ENCODE results near the gene HBE1. TPM values are rescaled to one million over a fixed set of nuclear protein-coding genes. Genes with fewer than 3 reads are reported as not detected.
"Not testable (repeated sequence)": the region's sequence is repeated elsewhere in the genome, so short reads cannot be mapped to it uniquely, and the experiment has no call there.

HBE1 gene
- total and polyA plus RNA-seq, 4 experiments from 2014 or later = not detected

DNA sequence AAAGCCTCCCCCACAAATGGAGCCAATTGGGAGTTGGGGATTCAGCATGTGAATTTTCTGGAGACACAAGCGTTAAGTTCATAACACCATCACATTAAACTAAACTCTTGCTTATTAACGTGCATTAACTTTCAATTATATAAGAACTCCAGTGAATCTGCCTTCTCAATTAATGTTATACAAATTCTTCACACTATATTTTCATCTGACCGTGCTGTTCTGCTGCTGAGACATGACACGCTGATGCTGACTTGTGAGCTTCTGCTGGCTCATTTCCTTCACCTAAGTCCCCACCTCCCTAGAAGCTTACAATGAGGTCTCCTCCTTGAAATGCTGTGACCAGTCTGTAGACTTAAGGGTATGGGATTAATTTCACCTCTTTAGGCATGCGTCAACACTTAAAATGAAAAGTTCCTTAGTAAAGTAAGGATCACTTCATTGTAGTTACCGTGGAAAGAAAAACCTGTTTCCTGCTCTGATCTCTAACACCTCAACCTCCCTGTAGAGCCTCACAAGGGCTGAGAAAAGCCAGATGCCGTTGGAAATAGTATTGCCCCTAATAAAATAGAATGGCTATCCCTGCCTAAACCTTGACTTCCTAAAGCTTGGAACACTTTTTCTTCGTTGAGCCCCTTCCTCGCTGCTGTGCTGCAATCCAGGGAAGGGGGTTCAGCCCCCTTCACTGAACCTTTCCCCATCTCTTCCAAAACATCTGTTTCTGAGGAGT, 17.4 kb downstream of the HBE1 start:
- H3K36me3 ChIP-seq (ENCODE audit: insufficient read depth, low read length) = no peaks in the 10 kb centered on the region
- intact Hi-C loops (cut with micrococcal nuclease) = no loop called here
- no peaks in the 10 kb centered on the region for H3K4me1 ChIP-seq (ENCODE audit: insufficient read depth, low read length)
- DNase-seq = no peak
- no peaks in the 10 kb centered on the region for H3K9me3 ChIP-seq (ENCODE audit: control insufficient read depth in 1 of 2, low read length in 2 of 2)
- ChIA-PET POLR2A (ENCODE audit: partially characterized antibody) (no interaction called here), CTCF (ENCODE audit: partially characterized antibody) (no interaction called here)
- Mint-ChIP-seq H3K9me3 (peaks cover 0 to 2% (median 0%) of the 10 kb centered on the region in 8 donors), H3K4me3 (no peak overlapping the region), H3K27me3 (peaks cover 0 to 4% of the 10 kb centered on the region in 2 donors), H3K36me3 (no peaks in the 10 kb centered on the region), H3K27ac (peak overlapping the region in 1 of 7 donors; percentile 26), H3K4me1 (no peaks in the 10 kb centered on the region)
- no peak overlapping the region for H3K27ac ChIP-seq (ENCODE audit: low read depth, low read length)
- H3K27me3 ChIP-seq (ENCODE audit: insufficient read depth, low read length) = no peaks in the 10 kb centered on the region
- no peak overlapping the region for H3K4me3 ChIP-seq (ENCODE audit: low read length in 2 of 2)

DNA sequence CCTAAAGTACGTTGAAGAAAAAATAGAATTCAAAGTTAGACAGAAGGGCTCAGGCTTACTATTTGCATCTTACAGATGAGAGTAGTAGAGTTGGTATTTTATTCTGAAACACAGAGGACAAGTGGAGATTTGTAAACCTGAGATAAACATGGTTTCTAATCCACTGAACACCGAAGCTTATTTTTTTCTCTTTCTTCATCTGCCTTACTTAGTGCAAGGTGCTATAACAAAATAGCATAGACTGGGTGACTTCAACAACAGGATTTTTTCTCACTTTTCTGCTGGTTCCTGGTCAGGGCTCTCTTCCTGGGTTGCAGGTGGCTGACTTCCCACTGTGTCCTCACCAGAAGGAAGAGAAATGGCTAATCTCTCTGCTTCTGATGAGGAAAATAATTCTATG, 18.0 kb downstream of the HBE1 start:
- Mint-ChIP-seq H3K36me3 (no peaks in the 10 kb centered on the region), H3K4me1 (no peaks in the 10 kb centered on the region), H3K27me3 (peaks cover 0 to 4% of the 10 kb centered on the region in 2 donors), H3K27ac (no peak overlapping the region), H3K4me3 (no peak overlapping the region), H3K9me3 (peaks cover 0 to 2% (median 0%) of the 10 kb centered on the region in 8 donors)
- CTCF ChIA-PET (ENCODE audit: partially characterized antibody) = no interaction called here
- Histone ChIP-seq H3K4me1 (ENCODE audit: insufficient read depth, low read length) (no peaks in the 10 kb centered on the region), H3K4me3 (ENCODE audit: low read length in 2 of 2) (no peak overlapping the region), H3K27ac (ENCODE audit: low read depth, low read length) (no peak overlapping the region), H3K27me3 (ENCODE audit: insufficient read depth, low read length) (no peaks in the 10 kb centered on the region), H3K36me3 (ENCODE audit: insufficient read depth, low read length) (no peaks in the 10 kb centered on the region), H3K9me3 (ENCODE audit: control insufficient read depth in 1 of 2, low read length in 2 of 2) (no peaks in the 10 kb centered on the region)
- POLR2A ChIA-PET (ENCODE audit: partially characterized antibody) = no interaction called here
- intact Hi-C loops (cut with micrococcal nuclease) = no loop called here
- DNase-seq = no peak

DNA sequence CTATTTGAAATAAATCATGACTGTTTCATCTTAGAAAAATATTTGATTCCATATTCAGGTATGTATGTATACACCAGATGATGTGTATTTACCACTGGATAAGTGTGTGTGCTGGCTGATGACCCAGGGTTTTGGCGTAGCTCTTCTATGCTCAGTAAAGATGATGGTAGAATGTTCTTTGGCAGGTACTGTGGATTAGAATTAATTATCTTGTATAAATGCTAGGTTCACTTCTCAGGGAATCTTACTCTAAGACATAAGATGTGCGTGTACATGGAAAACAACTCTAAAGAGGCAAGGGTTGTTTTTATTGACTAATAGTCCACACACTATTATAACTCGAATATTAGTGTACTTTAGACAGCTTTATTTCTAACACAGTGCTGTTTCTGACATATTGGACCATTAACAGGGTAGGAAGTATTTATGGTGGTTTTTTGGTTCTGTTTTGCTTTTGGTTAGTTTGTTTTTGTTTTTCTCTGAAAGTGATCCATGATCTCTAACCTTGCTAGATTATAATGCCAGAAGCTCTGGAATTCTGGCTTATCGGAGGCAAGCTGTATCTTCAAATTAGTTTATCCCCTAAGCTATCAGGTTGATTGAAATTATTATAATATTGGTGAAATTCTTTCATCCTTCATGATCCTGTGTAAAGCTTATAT, 19.1 kb downstream of the HBE1 start:
- H3K27ac Mint-ChIP-seq = no peak overlapping the region
- H3K27me3 Mint-ChIP-seq = peaks cover 0 to 4% of the 10 kb centered on the region in 2 donors
- H3K4me3 Mint-ChIP-seq = no peak overlapping the region

DNA sequence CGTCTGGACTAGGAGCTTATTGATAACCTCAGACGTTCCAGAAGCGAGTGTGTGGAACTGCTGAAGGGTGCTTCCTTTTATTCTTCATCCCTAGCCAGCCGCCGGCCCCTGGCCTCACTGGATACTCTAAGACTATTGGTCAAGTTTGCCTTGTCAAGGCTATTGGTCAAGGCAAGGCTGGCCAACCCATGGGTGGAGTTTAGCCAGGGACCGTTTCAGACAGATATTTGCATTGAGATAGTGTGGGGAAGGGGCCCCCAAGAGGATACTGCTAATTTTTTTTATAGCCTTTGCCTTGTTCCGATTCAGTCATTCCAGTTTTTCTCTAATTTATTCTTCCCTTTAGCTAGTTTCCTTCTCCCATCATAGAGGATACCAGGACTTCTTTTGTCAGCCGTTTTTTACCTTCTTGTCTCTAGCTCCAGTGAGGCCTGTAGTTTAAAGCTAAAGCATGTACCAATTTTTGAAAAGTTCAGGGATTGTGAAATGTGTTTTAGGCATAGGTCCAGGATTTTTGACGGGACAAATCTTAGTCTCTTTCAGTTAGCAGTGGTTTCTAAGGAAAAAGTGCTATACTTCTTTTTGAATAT, 19.8 kb downstream of the HBE1 start, which contains the start of gene HBG1:
TSS of gene HBG1 (minus strand) at position 51 of the 590 bp plus-strand sequence. CDS start 53 bp downstream, outside the sequence.
- CTCF ChIA-PET (ENCODE audit: partially characterized antibody); H3K27me3 ChIP-seq (ENCODE audit: insufficient read depth, low read length); H3K4me3 Mint-ChIP-seq; H3K4me3 ChIP-seq (ENCODE audit: low read length in 2 of 2); H3K27ac ChIP-seq (ENCODE audit: low read depth, low read length); POLR2A ChIA-PET (ENCODE audit: partially characterized antibody); H3K9me3 ChIP-seq (ENCODE audit: control insufficient read depth in 1 of 2, low read length in 2 of 2); H3K36me3 Mint-ChIP-seq; H3K36me3 ChIP-seq (ENCODE audit: insufficient read depth, low read length); H3K4me1 ChIP-seq (ENCODE audit: insufficient read depth, low read length); H3K27ac Mint-ChIP-seq; H3K9me3 Mint-ChIP-seq; H3K4me1 Mint-ChIP-seq; intact Hi-C loops (cut with micrococcal nuclease); H3K27me3 Mint-ChIP-seq; DNase-seq: not testable (repeated sequence)

More for the DNA sequence above, 19.1 kb downstream of the HBE1 start:
- peaks cover 0 to 2% (median 0%) of the 10 kb centered on the region in 8 donors for H3K9me3 Mint-ChIP-seq
- DNase-seq = no peak
- Histone ChIP-seq H3K27me3 (ENCODE audit: insufficient read depth, low read length) (no peaks in the 10 kb centered on the region), H3K9me3 (ENCODE audit: control insufficient read depth in 1 of 2, low read length in 2 of 2) (no peaks in the 10 kb centered on the region), H3K27ac (ENCODE audit: low read depth, low read length) (no peak overlapping the region), H3K36me3 (ENCODE audit: insufficient read depth, low read length) (no peaks in the 10 kb centered on the region), H3K4me3 (ENCODE audit: low read length in 2 of 2) (no peak overlapping the region), H3K4me1 (ENCODE audit: insufficient read depth, low read length) (no peaks in the 10 kb centered on the region)
- no peaks in the 10 kb centered on the region for H3K4me1 Mint-ChIP-seq
- H3K36me3 Mint-ChIP-seq = no peaks in the 10 kb centered on the region
- ChIA-PET POLR2A (ENCODE audit: partially characterized antibody) (no interaction called here), CTCF (ENCODE audit: partially characterized antibody) (no interaction called here)
- intact Hi-C loops (cut with micrococcal nuclease) = no loop called here

DNA sequence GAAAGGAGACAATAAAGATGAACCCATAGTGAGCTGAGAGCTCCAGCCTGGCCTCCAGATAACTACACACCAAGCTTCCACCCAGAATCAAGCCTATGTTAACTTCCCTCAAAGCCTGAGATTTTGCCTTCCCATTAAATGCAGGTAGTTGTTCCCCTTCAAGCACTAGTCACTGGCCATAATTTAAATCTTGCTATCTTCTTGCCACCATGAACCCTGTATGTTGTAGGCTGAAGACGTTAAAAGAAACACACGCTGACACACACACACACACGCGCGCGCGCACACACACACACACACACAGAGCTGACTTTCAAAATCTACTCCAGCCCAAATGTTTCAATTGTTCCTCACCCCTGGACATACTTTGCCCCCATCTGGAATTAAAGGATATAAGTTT, 21.2 kb downstream of the HBE1 start:
- DNase-seq; H3K9me3 Mint-ChIP-seq; CTCF ChIA-PET (ENCODE audit: partially characterized antibody); H3K4me1 Mint-ChIP-seq; H3K27ac Mint-ChIP-seq; H3K4me1 ChIP-seq (ENCODE audit: insufficient read depth, low read length); POLR2A ChIA-PET (ENCODE audit: partially characterized antibody); H3K4me3 Mint-ChIP-seq; intact Hi-C loops (cut with micrococcal nuclease); H3K36me3 ChIP-seq (ENCODE audit: insufficient read depth, low read length); H3K27me3 Mint-ChIP-seq; H3K27me3 ChIP-seq (ENCODE audit: insufficient read depth, low read length); H3K27ac ChIP-seq (ENCODE audit: low read depth, low read length); H3K4me3 ChIP-seq (ENCODE audit: low read length in 2 of 2); H3K36me3 Mint-ChIP-seq; H3K9me3 ChIP-seq (ENCODE audit: control insufficient read depth in 1 of 2, low read length in 2 of 2): not testable (repeated sequence)

DNA sequence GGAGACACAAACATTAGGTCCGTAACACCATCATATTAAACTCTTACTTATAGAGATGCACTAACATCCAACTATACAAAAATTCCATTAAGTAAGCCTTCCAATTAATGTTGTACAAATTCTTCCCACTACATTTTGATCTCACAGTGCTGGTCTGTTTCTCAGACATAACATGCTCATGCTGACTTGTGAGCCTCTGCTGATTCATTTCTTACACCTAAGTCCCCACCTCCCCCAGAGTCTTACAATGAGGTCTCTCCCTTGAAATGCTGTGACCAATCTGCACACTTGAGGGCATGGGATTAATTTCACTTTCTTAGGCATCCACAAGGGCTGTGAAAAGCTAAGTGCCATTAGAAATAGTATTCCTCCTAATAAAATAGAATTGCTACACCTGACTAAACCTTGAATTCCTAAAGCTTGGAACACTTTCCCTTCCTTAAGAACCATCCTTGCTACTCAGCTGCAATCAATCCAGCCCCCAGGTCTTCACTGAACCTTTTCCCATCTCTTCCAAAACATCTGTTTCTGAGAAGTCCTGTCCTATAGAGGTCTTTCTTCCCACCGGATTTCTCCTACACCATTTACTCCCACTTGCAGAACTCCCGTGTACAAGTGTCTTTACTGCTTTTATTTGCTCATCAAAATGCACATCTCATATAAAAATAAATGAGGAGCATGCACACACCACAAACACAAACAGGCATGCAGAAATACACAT, 22.1 kb downstream of the HBE1 start:
- no peak overlapping the region for H3K27ac Mint-ChIP-seq
- Histone ChIP-seq H3K36me3 (ENCODE audit: insufficient read depth, low read length) (no peaks in the 10 kb centered on the region), H3K4me1 (ENCODE audit: insufficient read depth, low read length) (no peaks in the 10 kb centered on the region), H3K27me3 (ENCODE audit: insufficient read depth, low read length) (no peaks in the 10 kb centered on the region), H3K4me3 (ENCODE audit: low read length in 2 of 2) (no peak overlapping the region), H3K9me3 (ENCODE audit: control insufficient read depth in 1 of 2, low read length in 2 of 2) (no peaks in the 10 kb centered on the region), H3K27ac (ENCODE audit: low read depth, low read length) (no peak overlapping the region)
- H3K27me3 Mint-ChIP-seq = peaks cover 0 to under 1% of the 10 kb centered on the region in 2 donors
- no peaks in the 10 kb centered on the region for H3K4me1 Mint-ChIP-seq
- CTCF ChIA-PET (ENCODE audit: partially characterized antibody) = no interaction called here
- no peak overlapping the region for H3K4me3 Mint-ChIP-seq
- intact Hi-C loops (cut with micrococcal nuclease) = no loop called here
- POLR2A ChIA-PET (ENCODE audit: partially characterized antibody) = no interaction called here
- no peak for DNase-seq
- H3K9me3 Mint-ChIP-seq = peaks cover 0 to 2% (median 0%) of the 10 kb centered on the region in 8 donors
- H3K36me3 Mint-ChIP-seq = no peaks in the 10 kb centered on the region

DNA sequence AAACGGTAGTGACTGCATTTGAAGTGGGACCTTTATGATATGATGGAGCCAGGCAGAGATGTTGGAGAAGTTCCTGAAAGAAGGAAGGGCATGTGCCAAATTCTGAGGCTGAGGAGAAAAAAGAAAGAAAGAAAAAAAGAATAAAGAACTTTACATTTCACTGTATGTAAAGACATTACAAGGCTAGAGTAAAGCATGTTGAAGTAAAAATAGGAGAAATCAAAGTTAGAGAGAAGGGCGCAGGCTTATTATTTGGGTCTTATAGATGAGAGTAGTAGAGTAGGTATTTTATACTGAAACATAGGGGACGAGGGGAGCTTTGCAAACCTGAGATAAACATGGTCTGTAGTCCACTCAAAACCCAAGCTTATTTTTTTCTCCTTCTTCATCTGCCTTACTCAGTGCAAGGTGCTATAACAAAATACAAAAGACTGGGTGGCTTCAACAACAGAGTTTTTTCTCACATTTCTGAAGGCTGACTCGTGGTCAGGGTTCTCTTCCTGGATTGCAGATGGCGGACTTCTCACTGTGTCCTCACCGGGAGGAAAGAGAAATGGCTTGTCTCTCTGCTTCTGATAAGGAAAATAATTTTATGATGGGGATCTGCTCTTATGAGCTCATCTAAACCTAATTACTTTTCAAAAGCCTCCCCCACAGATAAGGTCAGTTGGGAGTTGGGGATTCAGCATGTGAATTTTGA, 22.8 kb downstream of the HBE1 start:
- H3K27me3 ChIP-seq (ENCODE audit: insufficient read depth, low read length) = no peaks in the 10 kb centered on the region
- Mint-ChIP-seq H3K4me3 (no peak overlapping the region), H3K4me1 (no peaks in the 10 kb centered on the region), H3K27me3 (peaks cover 0 to 2% of the 10 kb centered on the region in 2 donors), H3K27ac (no peak overlapping the region), H3K36me3 (no peaks in the 10 kb centered on the region), H3K9me3 (peaks cover 0 to 2% (median 0%) of the 10 kb centered on the region in 8 donors)
- DNase-seq = no peak
- H3K4me3 ChIP-seq (ENCODE audit: low read length in 2 of 2) = no peak overlapping the region
- CTCF ChIA-PET (ENCODE audit: partially characterized antibody) = no interaction called here
- POLR2A ChIA-PET (ENCODE audit: partially characterized antibody) = no interaction called here
- no peak overlapping the region for H3K27ac ChIP-seq (ENCODE audit: low read depth, low read length)
- no peaks in the 10 kb centered on the region for H3K4me1 ChIP-seq (ENCODE audit: insufficient read depth, low read length)
- intact Hi-C loops (cut with micrococcal nuclease) = no loop called here
- H3K9me3 ChIP-seq (ENCODE audit: control insufficient read depth in 1 of 2, low read length in 2 of 2) = no peaks in the 10 kb centered on the region
- no peaks in the 10 kb centered on the region for H3K36me3 ChIP-seq (ENCODE audit: insufficient read depth, low read length)

Data from CD4-positive, alpha-beta memory T cell (primary cell).